T-helper 1 cell treated with Interleukin-12 subunit alpha and Interleukin-12 subunit beta and Interleukin-4 antibody, amounts not matched to agents 30 ng/mL and 1 ng/mL, for 36 hours (primary cell): ENCODE results near the gene PKN1. TPM values are rescaled to one million over a fixed set of nuclear protein-coding genes. Genes with fewer than 3 reads are reported as not detected.
"Not testable (repeated sequence)": the region's sequence is repeated elsewhere in the genome, so short reads cannot be mapped to it uniquely, and the experiment has no call there.

Source experiments
- intact Hi-C: fragments of 100-400 bp; cut with micrococcal nuclease; formaldehyde crosslinking; loops from one replicate; pipeline ENCODE4 v1.15.1; 2024
- total RNA-seq: library from RNA; stranded (reverse); gene quantifications from 2 replicates; pipeline ENCODE4 v1.2.3, GENCODE V29; 2022

Gene PKN1
- total RNA-seq, 1 donor from 2014 or later, result 200 TPM

GRCh38 chr19:14428882-14429416, 4.2 kb upstream of the PKN1 start:
- intact Hi-C loops, result no loop called here

- intact Hi-C loops, result no loop called here
Measured at GRCh38 chr19:14430712-14431111, 2.4 kb upstream of the PKN1 start.

GRCh38 chr19:14433554-14434501, 722 bp downstream of the PKN1 start:
- intact Hi-C loops, result no loop called here

- intact Hi-C loops, result no loop called here
Measured at GRCh38 chr19:14434543-14435319, 1.6 kb downstream of the PKN1 start.

- intact Hi-C loops, result no loop called here
Measured at GRCh38 chr19:14435320-14436050, 2.4 kb downstream of the PKN1 start.

GRCh38 chr19:14437578-14438140, 4.6 kb downstream of the PKN1 start:
- intact Hi-C loops, result no loop called here

- intact Hi-C loops, result no loop called here
Measured at GRCh38 chr19:14439014-14439413, 5.9 kb downstream of the PKN1 start.

- intact Hi-C loops, result loop anchor here (1.0 kb wide), 2 partner anchors 8 to 10 kb away; no protein-coding TSS in a partner anchor
Measured at GRCh38 chr19:14440049-14440448, 6.9 kb downstream of the PKN1 start.

GRCh38 chr19:14441041-14441938, 8.2 kb downstream of the PKN1 start:
- intact Hi-C loops, result no loop called here

- intact Hi-C loops, result no loop called here
Measured at GRCh38 chr19:14442891-14443631, 10.0 kb downstream of the PKN1 start.

GRCh38 chr19:14443632-14444216, 10.6 kb downstream of the PKN1 start:
- intact Hi-C loops, result no loop called here

- intact Hi-C loops, result no loop called here
Measured at GRCh38 chr19:14446336-14447036, 13.4 kb downstream of the PKN1 start.

GRCh38 chr19:14449321-14449720, 16.2 kb downstream of the PKN1 start:
- intact Hi-C loops, result no loop called here

GRCh38 chr19:14450168-14450874, 17.2 kb downstream of the PKN1 start:
- intact Hi-C loops, result loop anchor here (1.0 kb wide), 1 partner anchor 10 kb away; no protein-coding TSS in a partner anchor

GRCh38 chr19:14450876-14451275, 17.8 kb downstream of the PKN1 start:
- intact Hi-C loops, result loop anchor here (1.0 kb wide), 1 partner anchor 11 kb away; no protein-coding TSS in a partner anchor

- intact Hi-C loops, result not testable (repeated sequence)
Measured at GRCh38 chr19:14452303-14452702, 19.2 kb downstream of the PKN1 start.

- intact Hi-C loops, result no loop called here
Measured at GRCh38 chr19:14459703-14460102, 26.6 kb downstream of the PKN1 start.
